Activated CD8-positive, alpha-beta memory T cell treated with anti-CD3 and anti-CD28 coated beads, Interleukin-2, amount 50 U/mL, for 4 hours (primary cell): Measurements from ENCODE around the gene CD3G.

Experiments used
- DNase-seq: peaks from one replicate; pipeline ENCODE4 v3.0.0-alpha.2; 2020

Gene CD3G

DNA sequence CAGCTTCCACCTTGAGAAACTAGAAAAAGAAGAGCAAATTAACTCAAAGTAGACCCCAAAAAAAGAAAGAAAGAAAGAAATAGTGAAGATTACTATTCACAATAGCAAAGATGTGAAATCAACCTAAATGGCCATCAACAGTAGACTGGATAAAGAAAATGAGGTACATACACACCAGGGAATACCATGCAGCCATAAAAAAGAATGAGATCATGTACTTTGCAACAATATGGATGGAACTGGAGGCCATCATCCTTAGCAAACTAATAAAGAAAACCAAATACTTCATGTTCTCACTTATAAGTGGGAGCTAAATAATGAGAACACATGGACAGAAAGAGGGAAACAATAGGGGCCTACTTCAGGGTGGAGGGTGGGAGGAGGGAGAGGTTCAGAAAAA lies 15.4 kb upstream of the CD3G start:
- DNase-seq, result no peak

DNA sequence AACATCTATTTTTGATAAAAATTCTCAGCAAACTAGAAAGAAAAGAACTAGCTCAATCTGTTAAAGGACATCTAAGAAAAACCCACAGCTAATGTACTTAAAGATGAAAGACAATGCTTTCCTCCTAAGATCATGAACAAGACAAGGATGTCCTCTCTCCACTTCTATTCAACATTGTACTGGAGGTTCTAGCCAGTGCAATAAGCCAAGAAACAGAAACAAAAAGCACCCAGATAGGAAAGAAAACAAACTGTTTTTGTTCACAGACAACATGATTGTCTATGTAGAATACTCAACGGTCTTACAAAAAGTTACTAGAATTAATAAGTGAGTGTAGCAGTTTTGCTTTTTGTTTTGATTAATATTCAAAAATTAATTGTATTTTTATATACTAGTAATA lies 9.4 kb upstream of the CD3G start:
- DNase-seq, result no peak

DNA sequence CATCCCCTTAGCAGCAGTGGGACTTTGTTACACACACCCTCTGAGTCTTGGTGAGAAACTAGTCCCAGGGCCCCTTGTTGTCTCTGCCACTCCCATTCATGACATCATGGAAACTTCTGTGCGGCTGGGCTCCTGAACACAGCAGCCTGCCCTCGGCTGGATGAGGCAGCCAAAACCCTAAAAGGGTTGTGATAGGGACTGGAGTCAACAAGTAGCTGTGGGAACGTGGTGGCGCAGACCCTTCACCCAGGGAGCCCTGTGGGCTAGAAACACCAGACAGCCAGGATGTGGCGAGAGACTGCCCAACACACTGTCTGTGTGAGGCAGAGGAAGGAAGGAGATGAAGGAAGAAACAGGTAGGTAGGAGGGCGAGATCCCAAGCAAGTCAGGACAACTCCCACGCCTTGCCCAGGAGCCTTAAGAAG lies 5.5 kb upstream of the CD3G start:
- DNase-seq, result peak; percentile 88

DNA sequence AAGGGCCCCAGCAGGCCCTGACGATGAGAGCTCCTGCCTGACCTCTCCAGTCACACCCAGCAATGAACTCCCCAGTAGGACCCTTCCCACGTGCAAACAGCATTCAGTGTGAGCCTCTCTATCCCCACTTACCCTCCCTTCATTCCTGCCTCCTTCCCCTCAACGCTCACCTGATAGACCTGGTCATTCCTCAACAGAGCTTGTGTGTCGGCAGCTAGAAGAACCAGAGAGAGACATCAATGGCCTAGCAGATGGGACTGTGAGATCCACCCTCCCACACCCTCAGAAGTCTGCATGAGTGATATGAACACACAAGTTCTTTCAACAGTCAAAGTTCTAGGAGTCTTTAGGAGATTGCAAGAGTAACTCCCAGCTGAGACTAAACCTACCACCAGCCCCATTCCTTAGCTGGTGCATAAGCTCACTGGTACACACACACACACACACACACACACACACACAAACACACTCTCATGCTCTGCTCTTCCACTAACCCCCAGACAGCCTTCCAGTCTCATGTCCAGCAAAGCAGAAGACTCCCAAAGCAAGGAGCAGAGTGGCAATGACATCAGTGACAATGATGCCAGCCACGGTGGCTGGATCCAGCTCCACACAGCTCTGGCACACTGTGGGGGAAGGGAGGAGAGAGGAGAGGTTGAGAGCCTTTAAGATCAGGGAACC lies 4.7 kb upstream of the CD3G start:
- no peak for DNase-seq

DNA sequence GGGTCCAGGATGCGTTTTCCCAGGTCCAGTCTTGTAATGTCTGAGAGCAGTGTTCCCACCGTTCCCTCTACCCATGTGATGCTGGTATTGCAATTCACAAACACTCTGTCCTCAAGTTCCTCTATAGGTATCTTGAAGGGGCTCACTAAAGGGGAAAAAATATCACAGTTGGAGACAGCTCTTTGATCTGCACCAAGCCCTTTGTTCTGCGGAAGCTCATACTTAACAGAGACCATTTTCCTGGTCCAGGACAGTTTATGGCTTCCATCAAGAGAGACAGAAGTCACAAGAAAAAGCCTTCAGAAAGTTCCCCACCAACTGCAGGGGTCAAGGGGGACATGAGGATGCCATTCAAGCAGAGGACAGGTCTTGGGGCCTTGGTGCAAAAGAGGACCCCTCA lies 3.7 kb upstream of the CD3G start:
- no peak for DNase-seq

DNA sequence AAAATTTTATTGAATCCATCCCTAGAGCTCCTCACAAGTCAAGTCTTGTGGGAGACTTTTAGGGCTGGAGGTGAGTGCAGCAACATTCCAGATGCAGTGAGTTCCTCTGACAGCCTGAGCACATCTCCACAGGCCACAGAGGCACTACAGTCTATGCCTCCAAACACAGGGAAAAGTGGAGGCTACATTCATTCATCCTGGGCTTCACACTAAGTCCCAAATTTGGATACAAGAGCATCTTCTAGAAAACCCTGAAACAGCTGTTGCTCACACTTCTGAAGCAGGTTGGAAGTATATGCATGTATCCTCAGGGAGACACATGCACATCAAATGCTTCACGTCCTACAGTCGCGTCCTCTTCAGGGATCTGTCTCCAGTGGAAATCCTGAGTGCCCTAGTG lies 2.9 kb upstream of the CD3G start:
- DNase-seq, result no peak

DNA sequence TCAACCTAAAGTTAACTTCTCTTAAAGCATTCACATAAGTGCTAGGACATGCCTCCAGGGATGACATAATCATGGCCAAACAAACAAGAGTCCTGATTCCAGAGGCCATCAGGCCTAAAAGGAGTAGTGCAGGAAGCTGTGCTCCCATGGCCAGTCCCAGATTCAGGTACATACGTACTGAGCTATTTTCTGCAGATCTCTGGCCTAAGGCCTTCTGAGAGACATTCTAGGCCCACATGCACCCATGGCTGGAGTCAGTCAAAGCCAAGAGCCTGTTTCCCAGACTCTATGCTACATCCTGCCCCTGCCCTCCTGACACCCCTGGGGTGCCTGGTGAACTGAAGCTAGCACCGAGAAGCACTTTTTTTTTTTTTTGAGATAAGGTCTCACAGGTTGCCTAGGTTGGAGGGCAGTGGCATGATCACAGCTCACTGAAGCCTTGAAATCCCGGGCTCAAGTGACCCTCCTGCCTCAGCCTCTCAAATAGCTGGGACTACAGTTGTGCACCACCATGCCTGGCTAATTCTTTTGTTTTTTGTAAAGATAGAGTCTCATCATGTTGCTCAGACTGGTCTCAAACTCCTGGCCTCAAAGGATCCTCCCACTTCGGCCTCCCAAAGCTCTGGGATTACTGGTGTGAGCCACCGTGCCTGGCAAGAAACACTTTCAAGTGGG lies 2.2 kb upstream of the CD3G start:
- DNase-seq, result no peak

DNA sequence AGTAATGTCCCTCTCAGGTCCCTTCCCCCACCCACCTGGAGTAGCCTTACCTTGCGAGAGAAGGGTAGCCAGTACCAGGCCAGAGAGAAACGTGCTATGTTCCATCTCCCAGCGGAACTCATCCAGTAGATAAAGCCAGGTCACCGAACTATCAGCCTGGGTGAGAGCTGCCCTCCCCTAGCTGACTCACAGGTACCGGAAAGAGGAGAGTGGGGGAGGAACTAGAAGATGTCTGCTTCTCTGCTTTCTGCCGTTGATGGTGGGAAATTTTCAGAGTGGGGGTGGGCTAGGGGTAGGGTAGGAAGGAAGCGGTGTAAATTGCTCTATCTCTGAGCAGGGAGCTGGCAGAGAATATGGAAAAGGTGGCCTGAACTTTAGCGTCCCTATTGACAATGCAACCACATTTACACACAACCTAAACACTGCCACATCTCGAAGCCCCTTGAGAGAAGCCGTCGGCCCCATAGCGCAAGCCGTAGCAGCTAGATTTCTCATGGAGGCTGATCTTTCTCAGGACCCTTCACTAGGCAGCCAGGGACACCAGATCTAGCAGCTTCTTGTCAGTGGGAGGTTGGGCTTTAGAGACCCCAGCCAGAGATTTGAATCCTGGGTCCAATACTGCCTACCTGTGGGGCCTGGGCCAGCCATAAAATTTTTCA lies 1.5 kb upstream of the CD3G start, which contains the start of gene CD3D:
TSS of gene CD3D (minus strand) at position 203 of the 659 bp plus-strand sequence. CDS start at position 105, 98 bp downstream.
- peak; percentile 68 for DNase-seq

DNA sequence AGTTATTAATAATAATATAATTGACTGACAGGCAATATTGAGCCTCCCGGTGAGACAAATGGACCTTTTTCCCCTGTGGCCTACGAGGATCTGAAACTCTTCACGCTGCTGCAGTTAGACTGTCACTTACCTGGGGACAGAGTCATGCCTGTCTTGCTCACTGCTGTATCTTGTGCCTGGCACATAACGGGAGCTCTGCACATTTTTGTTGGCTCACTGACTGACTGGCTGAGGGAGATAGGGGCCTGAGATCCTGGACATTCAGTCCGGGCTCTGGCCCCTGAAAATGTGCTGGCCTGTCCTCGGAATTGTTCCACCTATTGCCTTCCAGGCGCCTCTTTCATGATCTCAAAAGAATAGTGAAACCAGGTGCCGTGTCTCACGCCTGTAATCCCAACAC lies 896 bp upstream of the CD3G start:
- DNase-seq, result no peak

DNA sequence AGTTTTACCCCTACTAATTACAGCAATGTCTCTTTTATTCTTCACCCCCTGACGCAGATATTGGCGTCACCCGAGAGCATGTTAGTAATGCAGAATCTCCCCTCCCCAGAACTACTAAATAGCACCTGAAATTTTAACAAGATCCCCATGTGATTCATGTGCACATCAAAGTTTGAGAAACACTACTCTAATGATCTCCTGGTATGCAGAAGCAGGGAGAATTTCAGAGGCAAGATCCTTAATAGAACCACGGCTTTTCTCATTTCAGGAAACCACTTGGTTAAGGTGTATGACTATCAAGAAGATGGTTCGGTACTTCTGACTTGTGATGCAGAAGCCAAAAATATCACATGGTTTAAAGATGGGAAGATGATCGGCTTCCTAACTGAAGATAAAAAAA lies 5.3 kb downstream of the CD3G start:
- DNase-seq, result no peak

DNA sequence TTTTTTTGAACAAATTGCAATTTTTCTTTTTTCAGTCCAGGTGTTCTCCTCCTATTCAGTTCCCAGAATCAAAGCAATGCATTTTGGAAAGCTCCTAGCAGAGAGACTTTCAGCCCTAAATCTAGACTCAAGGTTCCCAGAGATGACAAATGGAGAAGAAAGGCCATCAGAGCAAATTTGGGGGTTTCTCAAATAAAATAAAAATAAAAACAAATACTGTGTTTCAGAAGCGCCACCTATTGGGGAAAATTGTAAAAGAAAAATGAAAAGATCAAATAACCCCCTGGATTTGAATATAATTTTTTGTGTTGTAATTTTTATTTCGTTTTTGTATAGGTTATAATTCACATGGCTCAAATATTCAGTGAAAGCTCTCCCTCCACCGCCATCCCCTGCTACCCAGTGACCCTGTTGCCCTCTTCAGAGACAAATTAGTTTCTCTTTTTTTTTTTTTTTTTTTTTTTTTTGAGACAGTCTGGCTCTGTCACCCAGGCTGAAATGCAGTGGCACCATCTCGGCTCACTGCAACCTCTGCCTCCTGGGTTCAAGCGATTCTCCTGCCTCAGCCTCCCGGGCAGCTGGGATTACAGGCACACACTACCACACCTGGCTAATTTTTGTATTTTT lies 9.1 kb downstream of the CD3G start:
- no peak for DNase-seq

DNA sequence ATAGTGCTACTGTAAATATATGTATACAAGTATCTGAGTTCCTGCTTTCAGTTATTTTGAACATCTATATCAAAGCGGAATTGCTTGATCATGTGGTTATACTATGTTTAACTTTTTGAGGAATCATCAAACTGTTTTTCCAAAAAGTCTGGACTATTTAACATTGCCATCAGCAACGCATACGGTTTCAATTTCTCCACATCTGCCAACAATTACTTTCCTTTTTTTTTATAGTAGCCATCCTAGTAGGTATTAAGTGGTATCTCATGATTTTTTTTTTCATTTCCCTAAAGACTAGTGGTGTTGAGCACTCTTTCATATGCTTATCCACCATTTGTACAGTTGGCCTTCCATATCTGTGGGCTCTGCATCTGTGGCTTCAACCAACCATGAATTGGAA lies 13.9 kb downstream of the CD3G start:
- DNase-seq, result no peak

DNA sequence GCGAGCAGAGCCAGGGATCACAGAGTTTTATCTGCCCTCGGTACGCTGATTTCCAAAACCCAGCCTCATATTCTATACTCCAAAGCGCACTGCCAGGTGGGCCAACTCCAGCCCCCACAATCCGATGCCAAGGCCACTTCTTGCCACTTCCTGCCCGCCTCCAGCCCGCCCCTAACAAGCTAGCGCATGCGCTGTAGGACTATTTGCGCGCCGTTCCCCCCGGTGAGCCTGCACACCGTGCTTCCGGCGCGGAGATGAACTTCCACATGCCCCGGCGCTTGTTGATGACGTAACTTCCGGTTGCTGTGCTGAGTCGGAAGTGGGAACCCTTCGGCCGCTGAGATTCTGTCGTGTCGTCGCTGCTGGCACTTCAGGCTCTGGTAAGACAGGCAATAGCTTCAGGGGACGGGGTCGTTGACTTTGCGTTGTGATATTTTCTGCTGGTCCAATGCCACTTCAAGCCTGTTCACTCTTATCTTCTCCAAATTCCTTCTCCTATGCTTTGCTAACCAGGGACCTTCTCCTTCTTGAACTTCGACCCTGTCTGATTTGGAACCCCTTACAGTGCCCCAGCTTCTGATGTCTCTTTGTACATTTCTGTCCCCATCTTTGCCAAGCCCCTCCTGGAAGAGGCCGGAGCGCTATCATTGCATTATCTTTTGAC lies 15.3 kb downstream of the CD3G start, which contains the start of gene UBE4A:
TSS of gene UBE4A (plus strand) at position 306 of the 664 bp plus-strand sequence. CDS start 5,481 bp downstream, outside the sequence.
- peak; percentile 99 for DNase-seq

DNA sequence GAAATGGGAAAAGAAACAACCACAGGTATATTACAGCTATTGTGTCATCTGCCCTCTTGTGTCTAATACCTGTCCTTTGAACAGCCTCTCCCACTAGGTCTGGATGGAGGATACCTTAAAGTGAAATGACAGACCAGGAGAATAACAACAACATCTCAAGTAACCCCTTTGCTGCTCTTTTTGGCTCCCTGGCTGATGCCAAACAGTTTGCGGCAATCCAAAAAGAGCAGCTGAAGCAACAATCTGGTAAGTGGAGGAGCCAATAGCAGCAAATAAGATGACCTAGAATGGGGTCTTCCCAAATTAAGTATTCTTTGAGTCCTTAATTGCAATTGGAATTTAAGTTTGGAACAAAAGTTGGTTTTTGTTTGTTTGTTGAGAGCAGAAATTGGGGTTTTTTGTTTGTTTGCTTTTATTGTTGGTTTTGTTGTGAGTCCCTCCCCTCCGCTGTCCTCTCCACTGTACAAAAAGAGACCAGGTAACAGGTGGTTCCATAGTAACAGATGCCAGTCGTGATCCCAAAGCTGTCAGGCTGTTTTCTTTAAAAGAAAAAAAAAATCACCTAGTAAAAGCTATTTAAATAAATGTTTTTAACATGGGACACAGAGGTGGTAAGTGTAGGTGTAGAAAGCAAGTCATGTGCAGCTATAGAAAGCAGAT lies 20.9 kb downstream of the CD3G start:
- no peak for DNase-seq

DNA sequence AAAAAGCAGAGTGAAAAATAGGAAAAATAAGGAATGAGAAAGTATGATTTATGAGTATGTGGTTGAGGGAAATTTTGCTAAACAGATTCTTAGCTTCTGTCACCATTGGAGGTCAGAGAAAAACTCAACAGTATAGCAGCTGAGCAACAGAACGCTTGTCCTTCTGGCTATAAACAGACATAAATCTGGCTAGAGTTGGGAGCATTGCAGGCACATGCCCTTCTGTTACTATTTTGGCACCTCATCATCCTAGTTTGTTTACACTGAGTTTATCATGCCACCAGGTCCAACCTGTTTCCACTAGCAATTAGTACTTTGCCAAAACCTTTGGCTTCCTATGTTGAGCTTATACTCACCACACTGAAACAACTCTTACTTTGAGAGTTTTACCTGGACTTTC lies 22.1 kb downstream of the CD3G start:
- DNase-seq, result no peak

DNA sequence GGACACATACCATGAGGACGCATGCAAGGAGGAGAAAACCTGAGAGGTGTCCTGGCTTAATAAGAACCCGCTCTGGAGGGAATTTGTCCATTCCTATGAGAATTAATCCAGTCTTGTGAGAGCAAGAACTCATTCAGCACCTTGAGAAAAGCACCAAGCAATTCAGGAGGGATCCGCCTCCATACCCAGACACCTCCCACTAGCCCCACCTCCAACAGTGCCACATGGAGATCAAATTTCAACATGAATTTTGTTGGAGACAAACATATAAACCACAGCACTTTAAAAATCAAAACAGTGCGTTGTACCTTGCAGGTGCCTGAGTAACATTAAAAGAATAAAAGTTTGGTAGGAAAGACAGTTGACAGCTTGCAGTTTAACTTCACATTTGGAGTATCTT lies 26.6 kb downstream of the CD3G start:
- DNase-seq, result no peak

DNA sequence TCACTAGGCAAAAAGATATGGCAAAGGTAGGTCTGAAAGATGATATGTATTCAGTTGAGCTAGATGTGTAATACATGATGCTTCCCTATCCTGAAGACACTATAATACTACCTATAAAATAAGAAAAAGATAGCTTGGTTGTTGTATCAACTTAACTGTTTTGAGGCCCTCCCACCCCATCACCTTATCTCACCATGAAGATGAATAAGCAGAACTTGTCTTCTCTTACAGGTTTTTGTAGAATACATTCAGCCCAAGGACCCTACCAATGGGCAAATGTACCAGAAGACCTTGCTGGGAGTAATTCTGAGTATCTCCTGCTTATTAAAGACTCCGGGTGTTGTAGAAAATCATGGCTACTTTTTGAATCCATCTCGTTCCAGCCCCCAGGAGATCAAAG lies 29.1 kb downstream of the CD3G start:
- no peak for DNase-seq

DNA sequence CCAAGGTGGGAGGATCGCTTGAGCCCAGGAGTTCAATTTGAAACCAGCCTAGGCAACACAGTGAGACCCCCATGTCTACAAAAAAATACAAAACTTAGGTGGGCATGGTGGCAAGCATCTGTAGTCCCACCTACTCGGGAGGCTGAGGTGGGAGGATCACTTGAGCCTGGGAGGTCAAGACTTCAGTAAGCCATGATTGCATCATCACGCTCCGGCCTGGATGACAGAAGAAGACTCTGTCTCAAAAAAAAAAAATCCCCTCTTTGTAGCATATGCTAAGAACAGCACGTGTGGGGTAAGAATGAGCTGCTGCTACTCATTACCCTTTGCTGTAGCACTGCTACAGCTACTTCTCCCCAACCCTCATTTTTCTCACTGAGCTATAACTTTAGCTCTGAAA lies 29.7 kb downstream of the CD3G start:
- no peak for DNase-seq

DNA sequence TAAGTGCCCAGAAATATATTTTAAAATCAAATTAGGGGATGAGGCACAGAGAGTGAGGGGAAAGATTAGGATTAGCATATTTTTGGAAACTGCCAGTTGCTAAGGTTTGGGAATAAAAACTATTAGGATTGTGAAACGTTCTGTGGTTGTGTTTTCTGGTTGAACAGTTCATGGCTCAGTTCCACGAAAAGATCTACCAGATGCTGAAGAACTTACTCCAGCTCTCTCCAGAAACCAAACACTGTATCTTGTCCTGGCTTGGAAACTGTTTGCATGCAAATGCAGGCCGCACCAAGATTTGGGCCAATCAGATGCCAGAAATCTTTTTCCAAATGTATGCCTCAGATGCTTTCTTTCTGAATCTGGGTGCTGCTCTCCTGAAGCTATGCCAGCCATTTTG lies 30.6 kb downstream of the CD3G start:
- no peak for DNase-seq

DNA sequence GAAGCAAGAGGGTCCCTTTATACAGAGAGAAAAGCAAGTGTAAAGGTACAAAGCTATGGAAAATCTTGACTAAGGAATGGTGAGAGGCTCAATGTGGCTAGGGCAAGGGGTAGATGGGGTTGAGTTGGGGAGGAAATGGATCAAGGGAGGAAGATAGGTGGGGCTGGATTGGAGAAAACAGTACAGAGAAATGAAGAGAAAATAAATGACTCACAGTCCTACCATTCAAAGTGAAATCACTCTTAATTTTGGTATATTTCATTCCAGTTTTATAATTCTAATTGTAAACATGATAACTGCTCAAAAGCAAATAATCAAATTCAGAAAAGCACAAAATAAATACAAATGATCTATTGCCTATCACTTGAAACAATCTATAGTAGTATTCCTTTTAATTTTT lies 31.8 kb downstream of the CD3G start:
- no peak for DNase-seq

DNA sequence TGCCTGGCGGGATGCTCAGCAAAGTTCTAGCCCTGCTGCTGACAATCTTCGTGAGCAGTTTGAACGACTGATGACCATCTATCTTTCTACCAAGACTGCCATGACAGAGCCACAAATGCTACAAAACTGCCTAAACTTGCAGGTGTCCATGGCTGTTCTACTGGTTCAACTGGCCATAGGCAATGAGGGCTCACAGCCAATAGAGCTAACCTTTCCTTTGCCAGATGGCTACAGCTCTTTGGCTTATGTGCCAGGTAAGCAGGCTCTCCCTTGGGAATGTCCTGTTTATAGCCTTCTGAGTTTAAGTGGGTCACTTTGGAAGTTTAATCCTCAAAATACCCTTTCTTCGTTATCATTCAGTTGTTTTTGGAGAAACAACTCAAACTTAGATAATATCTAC lies 35.4 kb downstream of the CD3G start:
- no peak for DNase-seq

DNA sequence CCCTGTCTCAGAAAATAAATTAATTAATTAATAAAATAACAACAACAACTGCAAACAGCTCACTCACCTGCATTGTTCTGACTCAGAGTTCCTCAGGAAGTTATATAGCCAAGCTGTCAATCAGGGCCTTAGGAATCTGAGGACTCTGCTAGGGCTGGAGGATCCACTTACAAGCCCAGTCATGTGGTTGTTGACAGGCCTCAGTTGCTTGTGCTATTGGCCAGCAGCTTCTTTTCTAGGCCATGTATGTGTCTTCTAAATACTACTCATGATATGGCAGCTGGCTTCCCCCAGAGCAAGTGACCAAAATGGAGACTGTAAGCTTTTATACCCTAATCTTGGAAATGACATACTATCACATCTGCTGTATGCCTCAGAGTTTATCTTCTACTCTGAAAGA lies 36.4 kb downstream of the CD3G start:
- DNase-seq, result no peak

DNA sequence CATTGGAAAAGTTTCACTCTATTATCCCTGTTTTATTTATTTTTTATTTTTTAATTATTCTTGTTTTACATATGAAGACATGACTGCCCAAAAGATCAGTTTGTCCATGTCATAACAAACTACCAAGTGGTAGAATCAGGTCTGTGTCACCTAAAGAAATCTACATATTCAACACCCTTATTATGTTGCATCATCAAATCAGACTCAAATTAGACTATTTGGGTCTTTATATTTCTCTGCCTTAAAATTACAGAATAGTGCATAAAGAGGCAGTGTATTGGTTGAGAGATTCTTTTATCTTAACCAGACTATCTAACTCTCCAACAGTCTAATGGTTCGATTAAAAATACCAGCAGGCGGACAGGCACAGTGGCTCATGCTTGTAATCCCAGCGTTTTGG lies 38.8 kb downstream of the CD3G start:
- no peak for DNase-seq
